HG02588 (cell line): Measurements from ENCODE around the gene PCSK5.

Source experiments
- ATAC-seq: cut with Tn5 transposase; IDR thresholded peaks from one replicate; pipeline ENCODE4 v1.9.1; 2021; ENCODE audit warnings: mild to moderate bottlenecking, moderate library complexity; ENCODE audit not compliant: unreplicated experiment

PCSK5 gene

GRCh38 chr9:76221423-76221822, 330.9 kb downstream of the PCSK5 start:
- ATAC-seq = no peak

- no peak for ATAC-seq
Observed at GRCh38 chr9:76223749-76224340, 333.4 kb downstream of the PCSK5 start.

GRCh38 chr9:76227156-76227555, 336.7 kb downstream of the PCSK5 start:
- no peak for ATAC-seq

- no peak for ATAC-seq
Observed at GRCh38 chr9:76231001-76231400, 340.5 kb downstream of the PCSK5 start.

GRCh38 chr9:76232861-76233489, 342.5 kb downstream of the PCSK5 start:
- no peak for ATAC-seq

GRCh38 chr9:76240578-76240977, 350.1 kb downstream of the PCSK5 start:
- ATAC-seq = no peak

GRCh38 chr9:76245518-76245917, 355.0 kb downstream of the PCSK5 start:
- no peak for ATAC-seq

- no peak for ATAC-seq
Observed at GRCh38 chr9:76246680-76247079, 356.2 kb downstream of the PCSK5 start.

GRCh38 chr9:76247426-76247825, 357.0 kb downstream of the PCSK5 start:
- no peak for ATAC-seq

GRCh38 chr9:76249309-76249708, 358.8 kb downstream of the PCSK5 start:
- no peak for ATAC-seq

- ATAC-seq = no peak
Observed at GRCh38 chr9:76255781-76256455, 365.4 kb downstream of the PCSK5 start.

GRCh38 chr9:76257311-76257710, 366.8 kb downstream of the PCSK5 start:
- no peak for ATAC-seq

- no peak for ATAC-seq
Observed at GRCh38 chr9:76266649-76267283, 376.3 kb downstream of the PCSK5 start.

GRCh38 chr9:76267284-76267652, 376.8 kb downstream of the PCSK5 start:
- no peak for ATAC-seq

GRCh38 chr9:76269789-76270188, 379.3 kb downstream of the PCSK5 start:
- no peak for ATAC-seq

- ATAC-seq = no peak
Observed at GRCh38 chr9:76271755-76272154, 381.3 kb downstream of the PCSK5 start.

GRCh38 chr9:76289042-76289441, 398.6 kb downstream of the PCSK5 start:
- ATAC-seq = no peak

- ATAC-seq = no peak
Observed at GRCh38 chr9:76289703-76290102, 399.2 kb downstream of the PCSK5 start.

- ATAC-seq = no peak
Observed at GRCh38 chr9:76290555-76290954, 400.1 kb downstream of the PCSK5 start.

- ATAC-seq = no peak
Observed at GRCh38 chr9:76292246-76292645, 401.8 kb downstream of the PCSK5 start.

- no peak for ATAC-seq
Observed at GRCh38 chr9:76292658-76293057, 402.2 kb downstream of the PCSK5 start.

GRCh38 chr9:76294301-76294700, 403.8 kb downstream of the PCSK5 start:
- ATAC-seq = no peak
